IPS-18c (cell line): ENCODE measurements around the gene PRDX5.

Experiments used
- H3K4me3 ChIP-seq: 2 replicates; pipeline ENCODE4 v1.7.0; 2013; ENCODE audit warnings: low read depth, mild to moderate bottlenecking, low read length, moderate library complexity; ENCODE audit not compliant: insufficient read depth
- H3K9me3 ChIP-seq: one replicate; pipeline ENCODE4 v1.6.1; 2013; ENCODE audit warnings: mild to moderate bottlenecking, low read length, moderate library complexity; ENCODE audit not compliant: control insufficient read depth, insufficient read depth

Gene PRDX5

GRCh38 chr11:64352099-64352994, 34.4 kb downstream of the PRDX5 start:
- no peak overlapping the region for H3K4me3 ChIP-seq
- no peaks in the 10 kb centered on the region for H3K9me3 ChIP-seq

DNA sequence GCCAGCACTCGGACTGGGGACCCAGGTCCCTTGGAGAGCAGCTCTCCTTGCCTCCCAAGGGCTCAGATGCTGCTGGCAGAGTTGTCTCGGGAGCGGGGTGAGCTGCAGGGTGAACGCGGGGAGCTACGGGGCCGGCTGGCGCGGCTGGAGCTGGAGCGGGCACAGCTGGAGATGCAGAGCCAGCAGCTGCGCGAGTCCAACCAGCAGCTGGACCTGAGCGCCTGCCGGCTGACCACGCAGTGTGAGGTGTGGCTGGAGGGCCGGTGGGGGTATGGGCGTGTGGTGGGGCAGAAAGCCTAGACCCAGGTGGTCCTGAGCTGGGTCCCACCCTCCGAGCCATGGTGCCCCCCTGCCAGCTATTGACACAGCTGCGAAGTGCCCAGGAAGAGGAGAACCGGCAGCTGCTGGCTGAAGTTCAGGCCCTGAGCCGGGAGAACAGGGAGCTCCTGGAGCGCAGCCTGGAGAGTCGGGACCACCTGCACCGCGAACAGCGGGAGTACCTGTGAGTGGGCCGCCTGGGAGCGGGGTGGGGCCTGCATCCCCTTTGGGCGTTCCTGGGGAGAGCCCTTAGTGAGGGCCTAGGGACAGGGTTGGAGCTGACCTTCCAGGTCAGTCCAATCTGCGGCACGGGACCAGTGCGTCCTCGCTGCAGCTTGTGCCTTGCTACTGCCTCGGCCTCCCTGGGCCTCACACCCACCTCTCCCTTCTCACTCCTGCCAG, 35.2 kb downstream of the PRDX5 start:
- no peak overlapping the region for H3K4me3 ChIP-seq
- H3K9me3 ChIP-seq = no peaks in the 10 kb centered on the region

DNA sequence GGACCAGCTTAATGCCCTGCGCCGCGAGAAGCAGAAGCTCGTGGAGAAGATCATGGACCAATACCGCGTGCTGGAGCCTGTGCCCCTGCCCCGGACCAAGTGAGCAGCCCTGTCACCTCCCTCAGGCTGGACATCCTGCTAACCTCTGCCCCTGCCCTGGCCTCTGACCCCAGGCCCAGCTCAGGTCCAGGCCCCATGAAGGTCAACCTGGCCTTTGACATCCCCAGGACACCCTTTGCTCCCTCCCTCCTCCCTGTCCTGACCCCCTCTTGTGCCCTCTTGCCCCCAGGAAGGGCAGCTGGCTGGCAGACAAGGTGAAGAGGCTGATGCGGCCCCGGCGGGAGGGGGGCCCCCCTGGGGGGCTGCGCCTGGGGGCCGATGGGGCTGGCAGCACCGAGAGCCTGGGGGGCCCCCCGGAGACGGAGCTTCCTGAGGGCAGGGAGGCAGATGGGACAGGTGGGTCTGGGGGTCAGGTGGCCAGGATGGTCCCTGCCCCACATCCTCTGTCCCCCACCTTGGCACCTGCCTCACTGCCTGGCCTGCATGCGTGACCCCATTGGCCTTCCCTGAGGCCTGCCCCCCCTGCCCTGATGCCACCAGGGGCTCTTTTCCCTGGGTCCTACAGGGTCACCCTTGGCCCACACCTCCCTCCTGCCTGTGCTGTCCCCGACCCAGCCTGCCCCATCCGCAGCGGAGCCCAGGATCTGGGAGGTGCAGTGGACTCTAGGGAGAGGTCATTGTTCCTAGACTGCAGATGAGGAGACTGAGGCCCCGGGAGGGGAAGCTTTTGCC, 36.0 kb downstream of the PRDX5 start:
- H3K4me3 ChIP-seq = no peak overlapping the region

GRCh38 chr11:64355078-64355940, 37.4 kb downstream of the PRDX5 start:
- no peak overlapping the region for H3K4me3 ChIP-seq
- H3K9me3 ChIP-seq = no peaks in the 10 kb centered on the region

More for the DNA sequence above, 36.0 kb downstream of the PRDX5 start:
- no peaks in the 10 kb centered on the region for H3K9me3 ChIP-seq

GRCh38 chr11:64356498-64357411, 38.8 kb downstream of the PRDX5 start:
- no peak overlapping the region for H3K4me3 ChIP-seq

DNA sequence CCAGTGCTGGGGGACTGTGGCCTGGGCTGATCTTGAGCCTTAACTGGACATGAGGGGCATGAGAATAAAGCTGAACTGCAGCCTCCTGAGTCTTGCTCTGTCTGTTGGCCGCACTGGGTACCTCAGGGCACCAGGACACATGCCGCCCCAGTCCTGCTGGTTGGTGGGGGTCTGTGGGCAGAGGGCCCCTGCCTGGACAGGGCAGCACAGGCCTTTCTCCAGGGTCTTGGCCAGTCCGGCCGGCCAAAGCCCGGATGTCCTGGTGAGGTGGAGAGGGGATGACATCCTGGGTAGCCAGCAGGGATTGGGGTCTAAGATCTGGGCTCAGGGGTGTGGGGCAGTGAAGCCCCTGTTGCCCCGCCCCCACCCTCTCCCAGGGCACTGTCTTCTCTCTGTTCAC, 39.5 kb downstream of the PRDX5 start:
- Histone ChIP-seq H3K9me3 (no peaks in the 10 kb centered on the region), H3K4me3 (no peak overlapping the region)

More at GRCh38 chr11:64356498-64357411, 38.8 kb downstream of the PRDX5 start:
- no peaks in the 10 kb centered on the region for H3K9me3 ChIP-seq

DNA sequence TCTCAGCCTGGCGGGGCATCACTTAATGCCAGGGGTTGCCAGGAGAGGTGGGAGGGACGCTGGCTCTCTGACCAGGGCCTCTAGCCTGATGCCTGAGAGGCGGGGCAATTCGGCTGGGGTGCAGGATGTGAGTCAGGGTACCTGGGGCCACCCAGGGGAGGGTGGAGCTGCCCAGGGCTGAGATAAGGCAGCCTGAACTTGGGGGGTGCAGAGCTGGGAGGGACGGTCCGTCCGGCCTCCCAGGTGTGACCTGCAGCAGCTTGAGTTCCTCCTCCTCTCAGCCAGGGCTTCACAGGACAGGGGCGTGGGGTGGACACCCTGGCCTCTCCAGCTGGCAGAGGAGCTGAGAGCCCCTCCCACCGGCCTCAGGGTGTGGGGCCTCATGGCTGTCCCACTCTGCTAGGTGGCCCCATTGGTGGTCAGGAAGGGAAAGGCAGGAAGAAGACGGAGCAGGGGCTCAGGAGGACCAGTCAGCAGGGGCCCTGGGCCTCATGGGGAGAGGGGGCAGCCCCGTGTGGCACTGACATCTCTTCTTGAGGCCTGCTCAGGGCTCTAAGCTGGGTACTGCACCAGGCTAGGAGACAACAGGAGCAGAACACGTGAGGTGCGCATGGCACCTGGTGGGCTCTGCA, 40.1 kb downstream of the PRDX5 start:
- Histone ChIP-seq H3K4me3 (peak overlapping the region; percentile 85; the same call in 1 of the 2 replicates), H3K9me3 (no peaks in the 10 kb centered on the region)

DNA sequence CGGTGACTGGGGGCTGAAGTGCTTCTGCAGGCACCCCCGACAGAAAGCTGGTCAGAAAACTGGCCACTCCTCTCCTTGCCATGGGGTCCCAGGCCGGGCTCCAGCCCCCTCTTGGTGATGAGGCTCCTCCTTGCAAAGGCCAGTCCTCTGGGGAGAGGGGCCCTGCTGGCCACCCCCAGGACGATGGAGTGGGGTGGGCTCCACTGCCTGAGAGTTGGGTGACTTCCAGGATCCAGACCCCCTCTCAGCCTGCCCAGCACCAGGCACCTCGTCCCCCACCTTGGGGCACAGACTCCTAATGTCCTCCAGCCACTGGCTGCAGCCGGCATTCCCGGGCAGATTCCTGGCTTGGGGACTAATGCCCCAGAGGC, 40.6 kb downstream of the PRDX5 start:
- Histone ChIP-seq H3K4me3 (peak overlapping the region; percentile 85; the same call in 1 of the 2 replicates), H3K9me3 (no peaks in the 10 kb centered on the region)

DNA sequence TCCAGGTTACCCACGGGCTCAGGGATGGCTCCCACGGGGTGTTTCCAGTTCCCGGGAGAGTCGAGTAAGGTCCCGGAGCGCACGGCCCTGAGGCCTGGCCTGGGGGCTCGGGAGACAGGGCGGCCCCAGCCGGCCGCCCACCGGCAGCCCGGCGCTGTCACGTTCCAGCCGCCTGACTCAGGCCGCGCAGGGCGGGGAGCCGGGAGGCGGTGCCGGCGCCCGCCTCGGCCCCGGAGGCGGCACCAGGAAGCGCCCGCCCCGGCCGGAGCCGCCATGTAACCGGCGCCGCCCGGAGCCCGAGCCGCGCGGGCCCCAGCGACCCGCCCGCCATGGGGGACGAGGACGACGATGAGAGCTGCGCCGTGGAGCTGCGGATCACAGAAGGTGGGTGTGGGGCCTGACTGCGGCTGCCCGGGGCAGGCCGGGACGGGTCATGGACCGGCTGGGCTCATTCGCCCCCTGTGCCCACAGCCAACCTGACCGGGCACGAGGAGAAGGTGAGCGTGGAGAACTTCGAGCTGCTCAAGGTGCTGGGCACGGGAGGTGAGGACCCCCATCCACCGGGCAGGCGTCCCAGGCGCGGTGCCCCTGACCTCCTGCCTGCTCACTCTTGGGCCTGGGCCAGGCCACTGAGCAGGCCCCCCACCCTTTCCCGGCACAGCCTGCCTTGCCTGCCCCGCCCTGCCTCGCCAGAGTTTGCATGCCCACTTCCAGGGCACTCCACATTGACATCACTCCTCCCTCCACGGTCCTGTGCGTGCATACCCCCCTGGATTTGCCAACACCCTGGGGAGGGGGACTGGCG, 41.2 kb downstream of the PRDX5 start, which contains the start of gene RPS6KA4:
TSS of gene RPS6KA4 (plus strand) at position 256 of the 805 bp plus-strand sequence. CDS start at position 330, 74 bp downstream.
- Histone ChIP-seq H3K4me3 (peak within 1 kb of the TSS; percentile 85), H3K9me3 (no peaks in the 10 kb centered on the region)

- Histone ChIP-seq H3K4me3 (peak overlapping the region; percentile 85), H3K9me3 (no peaks in the 10 kb centered on the region)
These were observed 42.0 kb downstream of the PRDX5 start for GRCh38 chr11:64359712-64360445.

DNA sequence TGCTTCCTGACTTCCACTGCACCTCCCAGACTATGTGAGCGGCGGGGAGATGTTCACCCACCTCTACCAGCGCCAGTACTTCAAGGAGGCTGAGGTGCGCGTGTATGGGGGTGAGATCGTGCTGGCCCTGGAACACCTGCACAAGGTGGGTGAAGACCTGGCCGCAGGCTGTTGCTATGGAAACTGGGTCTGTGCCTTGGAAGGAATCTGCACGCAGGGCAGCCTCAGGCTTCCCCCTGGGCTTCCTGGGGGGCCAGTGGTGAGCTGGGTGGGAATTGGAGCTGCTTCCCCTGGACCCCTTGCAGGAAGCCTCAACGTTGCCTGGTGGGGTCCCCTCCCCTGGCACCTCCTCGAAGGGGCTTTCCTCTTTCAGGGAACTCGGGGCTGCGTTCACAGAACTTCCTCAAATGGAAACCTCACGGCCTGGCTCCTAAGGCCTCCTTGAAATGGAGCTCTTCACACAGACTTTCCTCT, 42.6 kb downstream of the PRDX5 start:
- Histone ChIP-seq H3K9me3 (no peaks in the 10 kb centered on the region), H3K4me3 (no peak overlapping the region)

DNA sequence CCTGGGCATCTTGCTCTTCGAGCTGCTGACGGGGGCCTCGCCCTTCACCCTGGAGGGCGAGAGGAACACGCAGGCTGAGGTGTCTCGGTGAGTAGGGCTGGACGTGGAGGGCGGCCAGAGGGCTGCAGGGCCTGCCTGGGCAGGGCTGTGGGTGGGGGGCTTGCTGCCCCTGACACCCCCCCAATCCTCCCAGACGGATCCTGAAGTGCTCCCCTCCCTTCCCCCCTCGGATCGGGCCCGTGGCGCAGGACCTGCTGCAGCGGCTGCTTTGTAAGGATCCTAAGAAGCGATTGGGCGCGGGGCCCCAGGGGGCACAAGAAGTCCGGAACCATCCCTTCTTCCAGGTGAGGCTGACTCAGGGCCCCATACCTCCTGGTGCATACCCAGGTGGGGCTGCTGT, 43.7 kb downstream of the PRDX5 start:
- Histone ChIP-seq H3K9me3 (no peaks in the 10 kb centered on the region), H3K4me3 (no peak overlapping the region)

DNA sequence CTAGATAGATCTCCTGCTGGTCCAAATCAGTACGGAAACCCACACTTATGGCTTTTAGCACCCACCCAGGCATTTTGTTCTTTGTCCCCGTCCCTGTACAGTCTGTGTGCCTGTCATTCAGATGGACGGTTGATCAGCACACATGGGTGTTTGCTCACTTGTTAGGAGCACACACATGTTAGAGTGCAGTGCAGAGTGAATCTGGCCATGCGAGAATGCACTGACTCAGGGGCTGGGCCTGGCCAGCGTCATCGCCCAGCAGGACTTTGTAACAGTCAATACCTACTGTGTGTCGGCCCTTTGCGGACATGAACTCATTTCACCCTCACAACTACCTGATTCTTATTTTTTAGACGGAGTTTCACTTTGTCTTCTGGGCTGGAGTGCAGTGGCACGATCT, 44.4 kb downstream of the PRDX5 start:
- Histone ChIP-seq H3K4me3 (no peak overlapping the region), H3K9me3 (no peaks in the 10 kb centered on the region)

DNA sequence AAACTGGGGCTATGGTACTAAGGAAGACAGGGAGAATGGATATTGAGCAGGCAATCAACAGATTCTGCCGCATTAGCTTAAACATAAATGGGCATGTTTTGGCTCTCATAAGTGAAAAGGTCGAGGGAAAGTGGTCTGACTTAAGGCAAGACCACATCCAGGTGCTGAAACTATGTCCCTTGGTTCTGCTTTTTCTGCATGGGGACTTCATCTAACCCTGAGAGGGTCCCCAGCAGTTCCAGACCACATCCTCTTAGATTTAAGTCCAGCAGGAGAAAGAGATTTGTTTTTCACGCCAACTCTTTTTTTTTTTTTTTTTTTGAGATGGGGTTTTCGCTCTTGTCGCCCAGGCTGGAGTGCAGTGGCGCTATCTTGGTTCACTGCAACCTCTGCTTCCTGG, 46.5 kb downstream of the PRDX5 start:
- Histone ChIP-seq H3K9me3 (no peaks in the 10 kb centered on the region), H3K4me3 (no peak overlapping the region)
